ENCODE measurements around the gene OXSR1.

Gene OXSR1

DNA sequence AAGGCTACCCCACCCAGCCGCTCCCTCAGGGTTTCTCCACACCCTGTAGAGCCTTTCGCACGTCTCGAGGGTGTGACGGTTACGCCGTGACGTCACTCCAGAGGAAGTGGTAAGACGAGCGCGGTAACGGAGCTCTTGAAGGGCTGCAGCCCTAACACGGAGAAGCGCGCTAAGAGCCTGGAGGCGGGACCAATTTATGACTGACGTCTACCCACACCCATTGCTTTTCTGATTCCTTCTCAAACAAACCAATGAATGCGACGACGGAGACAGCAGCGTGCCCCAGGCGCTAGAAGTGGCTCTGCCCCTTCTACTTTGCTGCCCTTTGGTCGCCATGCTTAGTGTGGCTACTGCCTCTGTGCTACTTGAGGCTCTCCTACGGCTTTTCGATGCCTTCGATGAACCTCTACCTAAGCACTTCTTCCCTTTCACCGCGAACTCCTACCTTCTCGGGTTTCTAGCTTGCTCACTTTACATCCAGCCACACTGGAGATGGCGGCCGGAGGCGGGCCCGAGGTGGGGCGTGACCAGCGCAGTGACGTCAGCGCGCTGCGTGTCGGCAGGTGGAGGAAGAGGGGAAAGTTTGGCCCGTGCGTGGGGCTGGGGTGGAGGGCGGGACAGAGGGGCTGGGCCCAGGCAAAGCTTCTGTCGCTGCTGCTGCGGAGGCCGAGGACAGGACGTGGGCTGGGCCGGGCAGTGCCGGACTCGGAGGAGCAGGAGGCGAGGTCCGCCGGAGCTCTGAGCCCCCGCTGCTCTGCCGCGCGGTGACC lies at the start of gene OXSR1:
Gene OXSR1, plus strand, starts transcription at position 586 of the 770 bp plus-strand sequence. CDS start 340 bp downstream, outside the sequence.
- H3K27ac ChIP-seq (ENCODE audit: low read length): peak within 1 kb of the TSS; percentile 99
- peaks cover 0 to 5% of the 10 kb centered on the region in 2 donors for H3K36me3 ChIP-seq (ENCODE audit: control insufficient read depth in 1 of 2, insufficient read depth in 2 of 2, low read length in 2 of 2)

DNA sequence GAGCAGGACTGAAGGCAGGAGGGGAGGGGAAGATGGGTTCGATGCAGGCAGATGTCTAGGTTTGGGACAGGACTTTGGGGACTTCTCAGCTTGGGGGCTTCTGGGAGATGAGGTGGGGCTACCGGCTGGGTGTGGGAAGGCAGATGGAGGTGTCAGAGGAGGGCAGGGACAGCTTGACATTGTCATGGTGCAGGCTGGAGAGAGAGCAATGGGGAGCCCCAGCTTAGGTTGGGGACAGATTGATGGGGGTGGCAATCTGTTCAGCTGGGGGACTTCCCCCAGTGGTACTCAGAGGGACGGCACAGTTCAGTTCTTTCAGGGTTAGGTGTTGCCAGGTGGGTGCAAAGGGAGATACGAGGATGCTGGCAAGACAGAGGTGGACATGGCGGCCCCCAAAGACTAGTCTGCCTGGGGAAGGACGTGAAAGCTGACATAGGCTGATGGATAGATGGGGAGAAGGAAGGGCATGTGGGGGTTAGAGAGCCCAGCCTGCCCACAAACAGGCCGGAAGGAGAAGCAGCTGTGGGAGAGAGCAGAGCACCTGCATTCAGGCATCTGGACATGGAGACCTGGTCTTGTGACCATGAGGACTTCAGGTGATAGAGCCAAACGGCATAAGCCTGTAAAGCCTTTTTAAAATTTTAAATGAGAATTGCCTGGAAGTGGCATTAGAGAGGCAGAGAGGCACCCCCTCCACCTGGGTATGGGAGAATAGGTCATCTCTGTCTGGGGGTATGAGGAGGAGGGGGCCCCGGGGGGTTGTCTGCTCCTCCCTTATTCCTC lies 49.5 kb upstream of the OXSR1 start:
- Histone ChIP-seq H3K27ac (ENCODE audit: low read length) (no peak overlapping the region), H3K9me3 (ENCODE audit: control insufficient read depth in 1 of 2, low read length in 2 of 2) (no peaks in the 10 kb centered on the region), H3K4me3 (ENCODE audit: low read depth in 1 of 2, low read length in 2 of 2) (no peak overlapping the region), H3K36me3 (ENCODE audit: control insufficient read depth in 1 of 2, insufficient read depth in 2 of 2, low read length in 2 of 2) (peaks cover 4 to 9% of the 10 kb centered on the region in 2 donors), H3K4me1 (ENCODE audit: control insufficient read depth in 1 of 2, insufficient read depth in 2 of 2, low read length in 2 of 2) (no peaks in the 10 kb centered on the region), H3K27me3 (ENCODE audit: low read depth, low read length) (no peaks in the 10 kb centered on the region)

More for the DNA sequence above, at the start of gene OXSR1:
- Histone ChIP-seq H3K4me3 (ENCODE audit: low read depth in 1 of 2, low read length in 2 of 2) (peak within 1 kb of the TSS; percentile 77 to 83), H3K4me1 (ENCODE audit: control insufficient read depth in 1 of 2, insufficient read depth in 2 of 2, low read length in 2 of 2) (peaks cover 0 to 10% of the 10 kb centered on the region in 2 donors), H3K9me3 (ENCODE audit: control insufficient read depth in 1 of 2, low read length in 2 of 2) (no peaks in the 10 kb centered on the region), H3K27me3 (ENCODE audit: low read depth, low read length) (no peaks in the 10 kb centered on the region)

DNA sequence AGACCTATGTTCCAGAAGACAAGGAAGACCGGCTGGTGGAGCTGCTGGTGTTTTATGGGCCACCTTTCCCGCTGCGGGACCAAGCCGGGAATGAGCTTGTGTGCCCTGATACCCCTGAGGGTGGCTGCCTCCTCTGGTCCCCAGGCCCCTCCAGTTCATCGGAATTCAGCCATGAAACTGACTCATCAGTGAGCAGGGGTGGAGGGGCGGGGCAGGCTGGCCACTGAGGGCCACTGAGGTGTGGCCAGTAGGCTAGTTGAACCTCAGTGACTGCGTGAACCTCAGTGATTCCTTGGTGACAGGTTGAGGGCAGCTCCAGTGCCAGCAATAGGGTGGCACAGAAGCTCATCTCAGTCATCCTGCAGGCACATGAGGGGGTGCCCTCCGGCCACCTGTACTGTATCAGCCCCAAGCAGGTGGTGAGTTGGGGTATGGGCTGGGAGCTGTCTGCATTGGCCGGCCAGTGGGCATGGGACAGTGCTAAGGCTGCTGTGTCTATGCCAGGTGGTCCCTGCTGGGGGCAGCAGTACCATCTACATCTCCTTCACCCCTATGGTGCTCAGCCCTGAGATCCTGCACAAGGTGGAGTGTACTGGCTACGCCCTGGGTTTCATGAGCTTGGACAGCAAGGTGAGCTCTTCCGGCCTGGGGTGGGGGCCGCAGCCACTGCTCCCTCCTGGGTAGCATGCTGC lies 48.7 kb upstream of the OXSR1 start:
- no peaks in the 10 kb centered on the region for H3K27me3 ChIP-seq (ENCODE audit: low read depth, low read length)
- H3K9me3 ChIP-seq (ENCODE audit: control insufficient read depth in 1 of 2, low read length in 2 of 2): no peaks in the 10 kb centered on the region
- H3K27ac ChIP-seq (ENCODE audit: low read length): no peak overlapping the region
- H3K4me3 ChIP-seq (ENCODE audit: low read depth in 1 of 2, low read length in 2 of 2): no peak overlapping the region
- peaks cover 4 to 17% of the 10 kb centered on the region in 2 donors for H3K36me3 ChIP-seq (ENCODE audit: control insufficient read depth in 1 of 2, insufficient read depth in 2 of 2, low read length in 2 of 2)
- H3K4me1 ChIP-seq (ENCODE audit: control insufficient read depth in 1 of 2, insufficient read depth in 2 of 2, low read length in 2 of 2): no peaks in the 10 kb centered on the region

GRCh38 chr3:38117163-38117716 lies 48.1 kb upstream of the OXSR1 start:
- H3K27ac ChIP-seq (ENCODE audit: low read length): no peak overlapping the region
- no peak overlapping the region for H3K4me3 ChIP-seq (ENCODE audit: low read depth in 1 of 2, low read length in 2 of 2)
- H3K36me3 ChIP-seq (ENCODE audit: control insufficient read depth in 1 of 2, insufficient read depth in 2 of 2, low read length in 2 of 2): peaks cover 4 to 24% of the 10 kb centered on the region in 2 donors
- H3K27me3 ChIP-seq (ENCODE audit: low read depth, low read length): no peaks in the 10 kb centered on the region
- no peaks in the 10 kb centered on the region for H3K4me1 ChIP-seq (ENCODE audit: control insufficient read depth in 1 of 2, insufficient read depth in 2 of 2, low read length in 2 of 2)
- H3K9me3 ChIP-seq (ENCODE audit: control insufficient read depth in 1 of 2, low read length in 2 of 2): no peaks in the 10 kb centered on the region

GRCh38 chr3:38117748-38118420 lies 47.5 kb upstream of the OXSR1 start:
- Histone ChIP-seq H3K4me1 (ENCODE audit: control insufficient read depth in 1 of 2, insufficient read depth in 2 of 2, low read length in 2 of 2) (no peaks in the 10 kb centered on the region), H3K27me3 (ENCODE audit: low read depth, low read length) (no peaks in the 10 kb centered on the region), H3K27ac (ENCODE audit: low read length) (no peak overlapping the region), H3K36me3 (ENCODE audit: control insufficient read depth in 1 of 2, insufficient read depth in 2 of 2, low read length in 2 of 2) (peaks cover 9 to 30% of the 10 kb centered on the region in 2 donors), H3K4me3 (ENCODE audit: low read depth in 1 of 2, low read length in 2 of 2) (no peak overlapping the region), H3K9me3 (ENCODE audit: control insufficient read depth in 1 of 2, low read length in 2 of 2) (no peaks in the 10 kb centered on the region)

GRCh38 chr3:38118421-38119247 lies 46.7 kb upstream of the OXSR1 start:
- H3K4me1 ChIP-seq (ENCODE audit: control insufficient read depth in 1 of 2, insufficient read depth in 2 of 2, low read length in 2 of 2): no peaks in the 10 kb centered on the region
- H3K27me3 ChIP-seq (ENCODE audit: low read depth, low read length): no peaks in the 10 kb centered on the region
- no peak overlapping the region for H3K27ac ChIP-seq (ENCODE audit: low read length)
- H3K4me3 ChIP-seq (ENCODE audit: low read depth in 1 of 2, low read length in 2 of 2): no peak overlapping the region
- H3K36me3 ChIP-seq (ENCODE audit: control insufficient read depth in 1 of 2, insufficient read depth in 2 of 2, low read length in 2 of 2): peaks cover 14 to 37% of the 10 kb centered on the region in 2 donors
- H3K9me3 ChIP-seq (ENCODE audit: control insufficient read depth in 1 of 2, low read length in 2 of 2): no peaks in the 10 kb centered on the region

DNA sequence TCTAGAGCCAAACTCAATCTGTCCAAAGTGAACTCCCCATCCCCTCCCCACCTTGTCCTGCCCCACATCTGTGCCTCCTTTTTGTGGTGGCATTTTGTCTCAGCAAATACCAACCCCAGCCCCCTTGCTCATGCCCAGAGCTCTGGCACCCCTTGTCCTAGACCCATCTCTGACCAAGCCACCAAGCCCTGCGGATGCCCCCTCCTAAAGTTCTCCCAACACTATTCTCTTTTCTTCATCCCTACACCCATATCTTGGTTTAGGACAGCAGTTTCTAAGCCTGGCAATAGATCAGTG lies 46.1 kb upstream of the OXSR1 start:
- Histone ChIP-seq H3K9me3 (ENCODE audit: control insufficient read depth in 1 of 2, low read length in 2 of 2) (no peaks in the 10 kb centered on the region), H3K27ac (ENCODE audit: low read length) (no peak overlapping the region), H3K4me3 (ENCODE audit: low read depth in 1 of 2, low read length in 2 of 2) (no peak overlapping the region), H3K36me3 (ENCODE audit: control insufficient read depth in 1 of 2, insufficient read depth in 2 of 2, low read length in 2 of 2) (peaks cover 17 to 42% of the 10 kb centered on the region in 2 donors), H3K27me3 (ENCODE audit: low read depth, low read length) (no peaks in the 10 kb centered on the region), H3K4me1 (ENCODE audit: control insufficient read depth in 1 of 2, insufficient read depth in 2 of 2, low read length in 2 of 2) (no peaks in the 10 kb centered on the region)

GRCh38 chr3:38119821-38120692 lies 45.3 kb upstream of the OXSR1 start:
- Histone ChIP-seq H3K9me3 (ENCODE audit: control insufficient read depth in 1 of 2, low read length in 2 of 2) (no peaks in the 10 kb centered on the region), H3K36me3 (ENCODE audit: control insufficient read depth in 1 of 2, insufficient read depth in 2 of 2, low read length in 2 of 2) (peaks cover 26 to 50% of the 10 kb centered on the region in 2 donors)

GRCh38 chr3:38120693-38121450 lies 44.5 kb upstream of the OXSR1 start:
- Histone ChIP-seq H3K9me3 (ENCODE audit: control insufficient read depth in 1 of 2, low read length in 2 of 2) (no peaks in the 10 kb centered on the region), H3K4me3 (ENCODE audit: low read depth in 1 of 2, low read length in 2 of 2) (no peak overlapping the region), H3K27me3 (ENCODE audit: low read depth, low read length) (no peaks in the 10 kb centered on the region), H3K27ac (ENCODE audit: low read length) (no peak overlapping the region), H3K4me1 (ENCODE audit: control insufficient read depth in 1 of 2, insufficient read depth in 2 of 2, low read length in 2 of 2) (no peaks in the 10 kb centered on the region), H3K36me3 (ENCODE audit: control insufficient read depth in 1 of 2, insufficient read depth in 2 of 2, low read length in 2 of 2) (peaks cover 34 to 58% of the 10 kb centered on the region in 2 donors)

More at GRCh38 chr3:38119821-38120692, 45.3 kb upstream of the OXSR1 start:
- H3K27ac ChIP-seq (ENCODE audit: low read length): no peak overlapping the region
- no peak overlapping the region for H3K4me3 ChIP-seq (ENCODE audit: low read depth in 1 of 2, low read length in 2 of 2)
- H3K27me3 ChIP-seq (ENCODE audit: low read depth, low read length): no peaks in the 10 kb centered on the region
- H3K4me1 ChIP-seq (ENCODE audit: control insufficient read depth in 1 of 2, insufficient read depth in 2 of 2, low read length in 2 of 2): no peaks in the 10 kb centered on the region
